Measurements from ENCODE around the gene ENO3.
"Not testable (repeated sequence)": the region's sequence is repeated elsewhere in the genome, so short reads cannot be mapped to it uniquely, and the experiment has no call there.

ENO3 gene

DNA sequence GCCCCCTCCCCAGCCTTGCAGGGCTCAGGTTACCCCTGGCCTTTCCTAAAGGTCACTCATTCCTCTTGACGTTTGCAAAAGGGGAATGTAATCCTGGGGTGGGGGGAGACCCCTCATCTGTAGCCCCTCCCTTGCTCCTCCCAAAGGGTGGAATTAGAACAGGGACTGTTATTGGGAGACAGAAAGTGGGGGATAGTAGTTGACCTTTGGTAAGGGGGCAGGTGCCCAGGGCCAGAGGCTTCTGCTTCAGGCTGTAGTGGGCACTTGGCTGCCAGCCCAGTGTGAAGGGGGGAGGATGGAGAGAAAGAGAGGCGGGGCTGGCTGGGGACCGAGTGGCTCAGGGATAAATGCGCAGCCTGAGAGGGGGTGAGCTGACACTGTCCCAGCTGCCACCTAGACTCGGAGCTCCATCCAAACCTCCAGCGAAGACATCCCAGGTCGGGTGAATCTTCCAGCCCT is at the start of gene ENO3:
TSS of gene ENO3 (plus strand) at position 374 of the 459 bp plus-strand sequence. CDS start 711 bp downstream, outside the sequence.
- no peak for DNase-seq (ENCODE audit: low read depth)

DNA sequence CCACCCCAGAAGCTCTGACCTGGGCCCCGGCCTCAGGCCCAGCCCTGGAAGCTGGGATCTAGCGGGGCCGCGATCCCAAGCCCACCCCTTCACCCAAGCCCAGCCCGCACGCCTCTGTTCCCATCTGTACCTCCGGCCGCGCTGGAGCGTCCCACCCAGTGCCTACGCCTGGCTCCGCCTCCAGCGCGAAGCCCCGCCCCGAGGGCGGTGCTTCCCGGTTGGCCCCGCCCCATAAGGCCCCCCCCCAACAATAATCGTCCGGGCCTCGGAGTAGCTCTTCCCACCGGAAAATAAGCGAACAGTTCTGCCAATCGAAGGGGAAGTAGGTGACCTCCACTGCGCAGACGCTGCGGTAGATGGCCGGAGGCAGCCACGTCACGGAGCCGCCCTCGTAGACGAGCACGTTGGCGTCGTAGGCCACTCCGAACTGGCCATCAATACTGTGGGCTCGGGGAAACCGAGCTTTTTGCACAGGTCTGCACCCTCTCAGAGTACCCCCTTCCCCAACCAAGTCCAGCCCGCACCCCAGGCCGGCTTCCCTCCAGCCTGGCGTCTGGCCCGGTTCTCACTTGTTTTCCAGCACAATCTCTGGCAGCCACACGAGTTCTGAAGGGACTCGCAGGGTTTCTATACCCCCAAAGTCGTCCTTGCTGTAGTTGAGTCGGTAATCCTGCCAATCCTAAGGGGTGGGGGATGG is 49.1 kb upstream of the ENO3 start:
- DNase-seq (ENCODE audit: low read depth) = no peak

DNA sequence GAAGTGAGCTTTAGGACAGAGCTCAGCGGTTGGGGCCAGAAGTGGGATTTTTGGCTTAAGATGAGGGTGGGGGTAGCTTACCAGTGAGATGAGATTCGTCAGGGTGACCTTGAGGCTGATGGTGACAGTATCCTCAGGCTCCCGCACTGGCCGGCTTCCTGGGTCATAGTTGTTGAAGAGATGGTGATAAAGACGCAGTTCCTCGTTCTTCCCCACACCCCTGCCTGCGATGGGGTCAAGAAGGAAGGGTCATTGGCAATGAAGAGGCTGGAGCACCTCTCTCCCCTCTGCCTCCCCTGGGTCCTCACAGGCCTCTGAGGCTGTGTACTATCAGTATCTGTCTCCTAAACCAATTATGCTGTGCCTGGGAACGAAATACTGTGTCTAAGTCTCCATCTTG is 48.4 kb upstream of the ENO3 start:
- DNase-seq (ENCODE audit: low read depth) = no peak

DNA sequence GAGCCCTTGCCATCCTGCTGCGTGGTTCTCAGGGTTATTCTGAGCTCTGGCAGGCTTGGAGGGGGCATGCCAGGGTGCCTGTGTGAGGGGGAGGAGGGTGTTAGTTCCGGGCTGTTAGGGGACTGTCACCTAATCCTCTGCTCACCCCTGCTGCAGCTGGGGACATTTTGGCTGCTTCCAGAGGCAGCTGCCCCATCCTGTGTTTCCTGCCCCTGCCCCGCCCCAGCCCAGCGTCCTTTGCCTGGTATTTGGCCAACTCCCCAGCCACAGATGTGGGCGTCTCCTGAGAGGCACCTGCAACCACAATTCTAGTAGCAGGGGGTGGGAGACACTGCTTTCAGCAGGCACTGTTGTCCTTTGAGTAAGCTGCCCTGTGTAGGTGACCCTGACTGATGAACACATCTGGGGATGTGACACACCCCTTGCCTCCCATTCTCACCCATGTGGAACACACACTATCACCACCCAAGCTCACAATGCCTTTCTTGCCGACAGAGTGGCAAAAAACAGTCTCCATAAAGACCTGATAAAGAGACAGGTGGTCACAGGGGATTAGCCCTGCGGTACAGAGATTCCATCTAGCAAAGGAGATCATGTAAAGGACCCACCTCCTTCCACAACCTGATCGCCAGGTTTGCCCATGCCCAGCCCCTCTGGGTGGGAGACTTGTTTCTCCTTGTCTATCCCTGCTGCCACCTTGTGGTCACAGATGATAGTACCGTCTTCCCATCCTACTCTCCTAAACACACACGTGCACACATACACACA is 47.7 kb upstream of the ENO3 start, which contains the start of gene CHRNE:
TSS of gene CHRNE (minus strand) at position 48 of the 768 bp plus-strand sequence. CDS start at position 13, 35 bp downstream.
- peak; percentile 62 for DNase-seq (ENCODE audit: low read depth)

DNA sequence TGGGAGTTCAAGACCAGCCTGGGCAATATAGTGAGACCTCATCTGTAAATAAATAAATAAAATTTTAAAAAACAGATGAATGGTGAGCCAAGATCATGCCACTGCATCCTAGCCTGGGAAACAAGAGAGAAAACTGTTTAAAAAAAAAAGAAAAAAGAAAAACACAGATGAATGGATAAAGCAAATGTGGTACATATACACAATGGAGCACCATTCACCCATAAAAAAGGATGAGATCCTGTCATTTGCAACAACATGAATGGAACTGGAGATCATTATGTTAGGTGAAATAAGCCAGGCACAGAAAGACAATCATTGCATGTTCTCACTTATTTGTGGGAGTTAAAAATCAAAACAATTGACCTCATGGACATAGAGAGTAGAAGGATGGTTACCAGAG is 44.3 kb upstream of the ENO3 start:
- DNase-seq (ENCODE audit: low read depth) = not testable (repeated sequence)

DNA sequence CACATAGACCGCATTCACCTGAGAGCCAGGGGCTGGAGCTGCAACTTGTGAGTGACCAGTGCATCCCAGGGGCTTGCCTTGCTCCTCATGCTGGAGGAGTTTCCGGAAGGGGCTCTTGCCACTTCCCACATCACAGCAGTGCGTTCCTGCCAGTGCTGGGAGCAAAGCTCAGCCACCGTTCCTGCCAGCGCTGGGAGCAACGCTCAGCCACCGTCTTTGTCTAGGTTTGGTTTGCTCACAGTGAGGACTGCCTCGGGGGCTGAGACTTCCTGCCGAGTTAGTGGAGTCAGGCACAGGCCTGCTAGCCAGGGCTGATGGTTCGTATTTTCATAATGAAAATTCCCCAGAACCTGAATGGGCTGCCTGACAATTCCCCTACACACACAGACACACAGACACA is 42.6 kb upstream of the ENO3 start:
- no peak for DNase-seq (ENCODE audit: low read depth)

DNA sequence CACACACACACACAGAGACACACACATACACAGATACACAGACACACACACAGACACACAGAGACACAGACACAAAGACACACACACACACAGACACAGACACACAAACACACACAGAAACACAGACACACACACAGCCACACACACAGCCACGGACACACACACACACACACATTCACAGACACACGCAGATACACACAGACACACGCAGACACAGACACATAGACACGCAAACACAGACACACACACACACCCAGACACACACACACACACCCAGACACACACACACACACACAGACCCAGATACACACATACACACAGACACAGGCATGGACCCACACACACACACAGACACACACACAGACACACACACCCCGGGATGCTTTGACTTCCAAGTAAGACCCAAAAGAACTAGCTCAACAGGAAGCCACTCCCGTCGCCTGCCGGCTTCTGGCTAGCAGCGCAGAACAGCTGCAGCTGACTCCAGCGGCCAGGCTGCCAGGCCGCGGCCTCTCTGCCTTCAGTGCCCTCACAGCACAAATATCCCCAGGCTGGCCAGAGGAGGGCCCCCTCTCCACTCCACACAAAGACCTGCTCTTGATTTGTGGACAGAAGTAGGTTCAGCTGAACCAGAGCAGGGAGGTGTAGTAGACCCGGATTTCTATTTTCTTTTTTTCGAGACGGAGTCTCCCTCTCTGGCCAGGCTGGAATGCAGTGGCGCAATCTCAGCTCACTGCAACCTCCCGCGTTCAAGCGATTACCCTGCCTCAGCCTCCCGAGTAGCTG is 42.0 kb upstream of the ENO3 start:
- peak; percentile 54 for DNase-seq (ENCODE audit: low read depth)

DNA sequence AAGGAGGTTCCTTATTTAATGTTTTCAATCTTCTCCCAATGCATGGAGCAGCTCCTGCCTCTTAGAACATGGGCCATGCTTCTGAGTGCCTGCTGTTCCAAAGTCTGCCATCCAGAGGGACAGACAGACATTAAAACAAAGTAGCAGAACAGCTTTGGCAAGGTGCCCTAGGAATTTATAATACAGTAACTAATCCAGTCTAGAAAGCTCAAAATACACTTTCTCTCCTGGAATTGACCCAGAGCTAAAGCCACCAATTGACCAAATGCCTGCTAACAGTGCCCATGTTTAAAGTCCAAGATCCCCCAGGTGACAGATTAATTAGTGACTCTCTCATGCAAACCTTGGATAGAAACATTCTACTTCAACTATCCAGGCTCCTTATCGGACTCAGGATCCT is 36.9 kb upstream of the ENO3 start:
- no peak for DNase-seq (ENCODE audit: low read depth)

DNA sequence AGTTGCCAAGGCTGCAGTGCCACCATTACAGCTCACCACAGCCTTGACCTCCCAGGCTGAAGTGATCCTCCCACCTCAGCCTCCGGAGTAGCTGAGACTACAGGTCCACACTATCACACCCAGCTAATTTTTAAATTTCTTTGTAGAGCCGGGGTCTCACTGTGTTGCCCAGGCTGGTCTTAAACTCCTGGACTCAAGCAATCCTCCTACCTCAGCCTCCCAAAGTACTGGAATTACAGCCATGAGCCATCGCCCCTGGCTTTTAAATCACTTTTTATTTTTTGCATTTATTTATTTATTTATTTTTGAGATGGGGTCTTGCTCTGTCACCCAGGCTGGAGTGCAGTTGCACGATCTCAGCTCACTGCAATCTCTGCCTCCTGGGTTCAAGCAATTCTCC is 36.4 kb upstream of the ENO3 start:
- DNase-seq (ENCODE audit: low read depth) = not testable (repeated sequence)

DNA sequence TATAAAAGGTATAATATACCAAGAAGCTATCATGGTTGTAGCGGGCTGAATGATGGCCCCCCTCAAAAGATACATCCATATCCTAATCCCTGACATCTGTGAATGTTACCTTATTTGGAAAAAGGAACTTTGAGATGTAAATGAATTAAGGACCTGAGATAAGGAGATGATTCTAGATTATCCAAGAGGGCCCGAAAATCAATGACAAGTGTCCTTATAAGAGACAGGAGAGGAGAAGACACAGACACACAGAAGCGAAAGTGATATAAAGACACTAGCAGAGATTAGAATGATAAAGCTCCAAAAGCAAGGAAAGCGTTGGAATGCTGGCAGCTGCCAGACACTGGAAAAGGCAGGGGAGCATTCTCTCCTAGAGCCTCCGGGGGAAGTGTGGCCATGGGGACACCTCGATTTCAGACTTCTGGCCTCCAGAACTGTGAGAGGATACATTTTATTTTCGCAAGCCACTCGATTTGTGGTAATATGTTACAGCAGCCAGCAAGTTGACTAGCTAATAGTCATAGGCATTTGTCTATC is 31.3 kb upstream of the ENO3 start:
- DNase-seq (ENCODE audit: low read depth) = no peak

DNA sequence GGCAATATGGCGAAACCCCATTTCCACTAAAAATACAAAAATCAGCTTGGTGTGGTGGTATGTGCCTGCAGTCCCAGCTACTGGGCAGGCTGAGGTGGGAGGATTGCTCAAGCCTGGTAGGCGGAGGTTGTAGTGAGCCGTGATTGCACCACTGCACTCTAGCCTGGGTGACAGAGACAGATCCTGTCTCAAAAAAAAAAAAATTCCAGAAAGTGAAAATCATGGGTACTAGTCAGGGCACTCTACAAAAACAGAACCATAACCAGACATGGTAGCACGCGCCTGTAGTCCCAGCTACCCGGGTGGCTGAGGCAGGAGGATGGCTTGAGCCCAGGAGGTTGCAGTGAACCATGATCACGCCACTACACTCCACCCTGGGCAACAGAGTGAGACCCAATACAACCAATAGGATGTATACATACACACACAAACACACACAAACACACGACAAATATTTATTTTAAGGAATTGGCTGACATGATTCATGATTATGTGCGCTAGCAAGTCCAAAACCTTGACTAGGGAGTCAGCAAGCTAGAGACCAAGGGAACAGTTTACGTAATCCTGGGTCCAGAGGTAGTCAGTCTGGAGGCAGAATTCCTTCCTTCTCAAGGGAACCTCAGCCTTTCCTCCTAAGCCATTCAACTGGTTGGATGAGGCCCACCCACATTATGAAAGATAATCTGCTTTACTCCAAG is 30.4 kb upstream of the ENO3 start:
- DNase-seq (ENCODE audit: low read depth) = no peak

DNA sequence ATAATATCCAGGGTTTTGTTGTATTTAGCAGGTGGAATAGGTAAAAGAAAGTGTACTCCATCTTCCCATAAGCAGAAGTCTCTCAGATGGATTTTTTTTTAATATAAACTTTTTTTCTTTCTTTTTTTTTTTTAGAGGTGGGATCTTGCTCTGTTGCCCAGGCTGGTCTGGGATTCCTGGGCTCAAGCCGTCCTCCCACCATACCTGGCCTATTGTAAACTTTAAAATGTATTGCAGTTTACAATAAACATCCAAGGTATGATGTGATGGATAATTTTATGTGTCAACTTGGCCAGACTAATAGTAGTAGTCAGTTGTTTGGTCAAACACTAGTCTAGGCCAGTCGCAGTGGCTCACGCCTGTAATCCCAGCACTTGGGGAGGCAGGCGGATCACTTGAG is 29.6 kb upstream of the ENO3 start:
- no peak for DNase-seq (ENCODE audit: low read depth)

DNA sequence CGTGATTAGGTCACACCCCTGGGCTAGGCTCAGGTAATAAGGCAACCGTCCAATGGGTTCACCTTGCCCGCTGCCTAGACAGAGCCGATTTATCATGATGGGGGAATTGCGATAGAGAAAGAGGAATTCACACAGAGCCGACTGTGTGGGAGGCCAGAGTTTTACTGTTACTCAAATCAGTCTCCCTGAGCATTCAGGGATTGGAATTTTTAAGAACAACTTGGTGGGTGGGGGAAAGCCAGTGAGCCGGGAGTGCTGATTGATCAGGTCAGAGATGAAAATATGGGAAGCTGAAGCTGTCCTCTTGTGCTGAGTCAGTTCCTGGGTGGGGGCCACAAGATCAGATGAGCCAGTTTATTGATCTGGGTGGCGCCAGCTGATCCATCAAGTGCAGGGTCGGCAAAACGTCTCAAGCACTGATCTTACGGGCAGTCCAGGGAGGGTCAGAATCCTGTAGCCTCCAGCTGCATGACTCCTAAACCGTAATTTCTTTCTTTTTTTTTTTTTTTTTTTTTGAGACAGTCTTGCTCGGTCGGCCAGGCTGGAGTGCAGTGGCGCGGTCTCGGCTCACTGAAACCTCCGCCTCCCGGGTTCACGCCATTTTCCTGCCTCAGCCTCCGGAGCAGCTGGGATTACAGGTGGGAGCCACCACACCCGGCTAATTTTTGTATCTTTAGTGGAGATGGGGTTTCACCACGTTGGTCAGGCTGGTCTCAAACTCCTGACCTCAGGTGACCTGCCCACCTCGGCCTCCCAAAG is 24.2 kb upstream of the ENO3 start:
- DNase-seq (ENCODE audit: low read depth) = not testable (repeated sequence)

DNA sequence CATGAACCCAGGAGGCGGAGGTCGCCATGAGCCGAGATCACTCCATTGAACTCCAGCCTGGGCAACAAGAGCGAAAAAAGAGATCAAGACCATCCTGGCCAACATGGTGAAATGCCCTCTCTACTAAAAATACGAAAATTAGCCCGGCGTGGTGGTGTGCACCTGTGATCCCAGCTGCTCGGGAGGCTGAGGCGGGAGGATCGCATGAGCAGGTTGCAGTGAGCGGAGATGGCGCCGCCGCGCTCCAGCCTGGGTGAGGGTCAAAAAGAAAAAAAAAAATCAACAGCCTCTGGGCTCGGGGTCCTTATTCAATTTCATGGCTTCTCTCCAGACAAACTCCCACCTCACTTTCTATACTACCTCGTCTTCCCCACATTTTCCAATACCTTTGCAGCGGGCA is 22.0 kb upstream of the ENO3 start:
- DNase-seq (ENCODE audit: low read depth) = no peak

DNA sequence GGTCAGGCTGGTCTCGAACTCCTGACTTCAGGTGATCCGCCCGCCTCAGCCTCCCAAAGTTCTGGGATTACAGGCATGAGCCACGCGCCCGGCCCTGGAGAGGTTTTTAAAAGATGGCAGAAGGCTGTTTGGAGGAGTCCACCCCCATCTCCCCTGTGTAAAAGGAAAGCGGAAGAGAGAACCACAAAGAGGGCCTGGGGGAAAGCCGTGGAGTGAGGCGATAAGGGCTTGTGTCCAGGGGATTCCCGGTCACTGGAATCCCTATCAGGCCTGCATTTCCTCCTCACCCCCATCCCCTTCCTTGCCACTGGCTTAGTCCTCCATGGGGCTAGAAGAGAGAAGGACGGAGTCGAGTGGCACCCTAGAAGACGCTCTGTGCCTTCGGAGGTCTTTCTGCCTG is 19.0 kb upstream of the ENO3 start, which contains the start of gene GP1BA:
TSS of gene GP1BA (plus strand) at position 315 of the 400 bp plus-strand sequence. CDS start 328 bp downstream, outside the sequence.
- no peak for DNase-seq (ENCODE audit: low read depth)

DNA sequence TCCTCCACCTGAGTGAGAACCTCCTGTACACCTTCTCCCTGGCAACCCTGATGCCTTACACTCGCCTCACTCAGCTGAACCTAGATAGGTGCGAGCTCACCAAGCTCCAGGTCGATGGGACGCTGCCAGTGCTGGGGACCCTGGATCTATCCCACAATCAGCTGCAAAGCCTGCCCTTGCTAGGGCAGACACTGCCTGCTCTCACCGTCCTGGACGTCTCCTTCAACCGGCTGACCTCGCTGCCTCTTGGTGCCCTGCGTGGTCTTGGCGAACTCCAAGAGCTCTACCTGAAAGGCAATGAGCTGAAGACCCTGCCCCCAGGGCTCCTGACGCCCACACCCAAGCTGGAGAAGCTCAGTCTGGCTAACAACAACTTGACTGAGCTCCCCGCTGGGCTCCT is 18.2 kb upstream of the ENO3 start:
- DNase-seq (ENCODE audit: low read depth) = no peak

DNA sequence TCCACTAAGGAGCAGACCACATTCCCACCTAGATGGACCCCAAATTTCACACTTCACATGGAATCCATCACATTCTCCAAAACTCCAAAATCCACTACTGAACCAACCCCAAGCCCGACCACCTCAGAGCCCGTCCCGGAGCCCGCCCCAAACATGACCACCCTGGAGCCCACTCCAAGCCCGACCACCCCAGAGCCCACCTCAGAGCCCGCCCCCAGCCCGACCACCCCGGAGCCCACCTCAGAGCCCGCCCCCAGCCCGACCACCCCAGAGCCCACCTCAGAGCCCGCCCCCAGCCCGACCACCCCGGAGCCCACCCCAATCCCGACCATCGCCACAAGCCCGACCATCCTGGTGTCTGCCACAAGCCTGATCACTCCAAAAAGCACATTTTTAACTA is 17.3 kb upstream of the ENO3 start:
- no peak for DNase-seq (ENCODE audit: low read depth)

DNA sequence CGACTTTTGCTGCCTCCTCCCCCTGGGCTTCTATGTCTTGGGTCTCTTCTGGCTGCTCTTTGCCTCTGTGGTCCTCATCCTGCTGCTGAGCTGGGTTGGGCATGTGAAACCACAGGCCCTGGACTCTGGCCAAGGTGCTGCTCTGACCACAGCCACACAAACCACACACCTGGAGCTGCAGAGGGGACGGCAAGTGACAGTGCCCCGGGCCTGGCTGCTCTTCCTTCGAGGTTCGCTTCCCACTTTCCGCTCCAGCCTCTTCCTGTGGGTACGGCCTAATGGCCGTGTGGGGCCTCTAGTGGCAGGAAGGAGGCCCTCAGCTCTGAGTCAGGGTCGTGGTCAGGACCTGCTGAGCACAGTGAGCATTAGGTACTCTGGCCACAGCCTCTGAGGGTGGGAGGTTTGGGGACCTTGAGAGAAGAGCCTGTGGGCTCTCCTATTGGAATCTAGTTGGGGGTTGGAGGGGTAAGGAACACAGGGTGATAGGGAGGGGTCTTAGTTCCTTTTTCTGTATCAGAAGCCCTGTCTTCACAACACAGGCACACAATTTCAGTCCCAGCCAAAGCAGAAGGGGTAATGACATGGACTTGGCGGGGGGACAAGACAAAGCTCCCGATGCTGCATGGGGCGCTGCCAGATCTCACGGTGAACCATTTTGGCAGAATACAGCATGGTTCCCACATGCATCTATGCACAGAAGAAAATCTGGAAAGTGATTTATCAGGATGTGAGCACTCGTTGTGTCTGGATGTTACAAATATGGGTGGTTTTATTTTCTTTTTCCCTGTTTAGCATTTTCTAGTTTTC is 16.5 kb upstream of the ENO3 start:
- DNase-seq (ENCODE audit: low read depth) = no peak

DNA sequence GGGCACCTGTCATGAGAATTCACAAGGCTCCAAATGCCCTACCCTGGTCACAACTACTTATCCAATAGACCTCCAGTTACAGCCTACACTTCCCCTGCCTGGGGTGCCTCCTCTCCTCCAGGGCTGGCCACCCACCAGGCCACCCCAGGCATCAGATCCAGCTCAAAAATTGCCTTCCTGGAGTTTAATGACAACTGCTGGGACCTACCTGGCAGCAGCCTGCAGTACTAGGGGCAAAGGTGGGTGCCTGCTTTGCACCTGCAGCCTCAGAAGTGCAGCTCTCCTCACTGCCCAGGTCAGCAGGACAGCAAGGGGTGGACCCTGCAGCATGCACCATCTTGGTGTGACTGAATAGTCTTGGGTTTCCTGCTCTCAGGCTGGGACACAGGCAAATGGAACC is 15.3 kb upstream of the ENO3 start:
- no peak for DNase-seq (ENCODE audit: low read depth)

DNA sequence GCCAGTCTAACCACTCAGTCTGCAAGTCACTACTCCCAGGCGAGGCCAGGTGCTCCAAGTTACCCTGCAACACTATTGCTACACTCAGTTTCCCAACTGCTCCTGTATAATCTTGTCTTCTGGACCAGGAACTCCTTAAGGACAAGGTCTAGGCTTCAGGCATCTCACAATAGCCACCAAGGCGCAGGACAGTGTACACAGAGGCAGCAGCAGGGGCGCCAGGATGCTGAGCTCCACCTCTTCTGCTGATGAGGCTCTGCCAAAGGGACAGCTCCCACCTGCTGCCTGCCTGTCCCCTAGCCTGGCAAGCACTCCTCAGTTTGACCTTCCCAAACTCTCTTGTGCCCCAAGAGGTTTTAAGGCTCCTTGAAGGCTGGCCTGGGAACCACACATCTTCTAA is 14.5 kb upstream of the ENO3 start:
- DNase-seq (ENCODE audit: low read depth) = no peak
